WTC11 (cell line): ENCODE results near the gene RASGRP2. TPM values are rescaled to one million over a fixed set of nuclear protein-coding genes. Genes with fewer than 3 reads are reported as not detected.

Experiments used
- ATAC-seq: fragments of 200-7000 bp; cut with Tn5 transposase; 2 replicates; pipeline ENCODE4 v1.10.0; 2021; ENCODE audit warnings: mild to moderate bottlenecking, moderate library complexity
- CTCF ChIA-PET: fragments of 300-600 bp; sonication (Branson Sonifier 250); formaldehyde crosslinking; loops from one replicate; lab custom pipeline; 2021; ENCODE audit warnings: antibody characterized with exemption; lab: Charles Lee
- POLR2A ChIA-PET: fragments of 350-600 bp; sonication (Branson Sonifier 250); formaldehyde crosslinking; loops from one replicate; lab custom pipeline; 2021; ENCODE audit warnings: antibody characterized with exemption; lab: Charles Lee
- DNase-seq: peaks from one replicate; pipeline ENCODE4 v3.0.0; 2021; ENCODE audit warnings: low spot score
- H3K27ac Mint-ChIP-seq: 2 replicates; pipeline ENCODE4 v1.8.0; 2021; ENCODE audit warnings: mixed read lengths
- H3K27me3 Mint-ChIP-seq: 2 replicates; pipeline ENCODE4 v1.8.0; 2021; ENCODE audit warnings: low read depth, mild to moderate bottlenecking, moderate library complexity, mixed read lengths
- H3K36me3 Mint-ChIP-seq: 2 replicates; pipeline ENCODE4 v1.8.0; 2021; ENCODE audit warnings: mixed read lengths
- H3K4me1 Mint-ChIP-seq: 2 replicates; pipeline ENCODE4 v1.8.0; 2022; ENCODE audit warnings: mixed read lengths
- H3K4me3 Mint-ChIP-seq: 2 replicates; pipeline ENCODE4 v1.8.0; 2021; ENCODE audit warnings: mild to moderate bottlenecking, moderate library complexity, mixed read lengths
- H3K9me3 Mint-ChIP-seq: 2 replicates; pipeline ENCODE4 v1.8.0; 2021; ENCODE audit warnings: mixed read lengths
- EMX1 ChIP-seq: fragments of 250-450 bp; sonication (Bioruptor Pico); IDR thresholded peaks from 2 replicates; pipeline ENCODE4 v1.8.0; 2021; ENCODE audit warnings: mild to moderate bottlenecking
- GTF2I ChIP-seq: fragments of 250-450 bp; sonication (Bioruptor Pico); conservative IDR thresholded peaks from 2 replicates; pipeline ENCODE4 v1.4.0; 2021; ENCODE audit warnings: mild to moderate bottlenecking
- HMGA2 ChIP-seq: fragments of 250-450 bp; sonication (Bioruptor Pico); IDR thresholded peaks from 2 replicates; pipeline ENCODE4 v1.4.0; 2021; ENCODE audit warnings: mild to moderate bottlenecking, moderate library complexity
- NFYB ChIP-seq: sonication (generic); formaldehyde crosslinking; conservative IDR thresholded peaks from 2 replicates; pipeline ENCODE4 v1.8.0; 2022; ENCODE audit warnings: low read depth, missing genetic modification reagents
- RORB ChIP-seq: fragments of 250-450 bp; sonication (Bioruptor Pico); IDR thresholded peaks from 2 replicates; pipeline ENCODE4 v1.9.0; 2021; ENCODE audit warnings: mild to moderate bottlenecking
- SMAD3 ChIP-seq: sonication (generic); formaldehyde crosslinking; IDR thresholded peaks from 2 replicates; pipeline ENCODE4 v1.8.0; 2022; ENCODE audit warnings: missing genetic modification reagents, mild to moderate bottlenecking, borderline replicate concordance
- TEAD1 ChIP-seq: sonication (generic); formaldehyde crosslinking; IDR thresholded peaks from 2 replicates; pipeline ENCODE4 v1.8.0; 2022; ENCODE audit warnings: mild to moderate bottlenecking, missing genetic modification reagents
- ZNF232 ChIP-seq: sonication (generic); formaldehyde crosslinking; IDR thresholded peaks from 2 replicates; pipeline ENCODE4 v1.8.0; 2022; ENCODE audit warnings: mild to moderate bottlenecking, missing genetic modification reagents
- ZNF416 ChIP-seq: fragments of 250-450 bp; sonication (Bioruptor Pico); IDR thresholded peaks from 2 replicates; pipeline ENCODE4 v1.9.0; 2021; ENCODE audit warnings: mild to moderate bottlenecking, inconsistent platforms
- total RNA-seq: library from RNA; stranded (reverse); gene quantifications from 3 replicates; pipeline ENCODE4 v1.2.3, GENCODE V29; 2021
- TF ChIP-seq, protein P1 (sequence below): sonication (generic); formaldehyde crosslinking; IDR thresholded peaks from 2 replicates; pipeline ENCODE4 v1.8.1; 2022; ENCODE audit warnings: missing genetic modification reagents, borderline replicate concordance
- TF ChIP-seq, protein P2 (sequence below): fragments of 250-450 bp; sonication (Bioruptor Pico); conservative IDR thresholded peaks from 2 replicates; pipeline ENCODE4 v1.9.0; 2021; ENCODE audit warnings: mild to moderate bottlenecking
- TF ChIP-seq, protein P3 (sequence below): fragments of 250-450 bp; sonication (Bioruptor Pico); IDR thresholded peaks from 2 replicates; pipeline ENCODE4 v1.9.0; 2021; ENCODE audit warnings: mild to moderate bottlenecking
- TF ChIP-seq, protein P4 (sequence below): sonication (generic); formaldehyde crosslinking; IDR thresholded peaks from 2 replicates; pipeline ENCODE4 v1.8.0; 2022; ENCODE audit warnings: mild to moderate bottlenecking, missing genetic modification reagents
- TF ChIP-seq, protein P5 (sequence below): sonication (generic); formaldehyde crosslinking; IDR thresholded peaks from 2 replicates; pipeline ENCODE4 v1.8.1; 2022; ENCODE audit warnings: mild to moderate bottlenecking, moderate library complexity, missing genetic modification reagents
- TF ChIP-seq, protein P6 (sequence below): fragments of 250-450 bp; sonication (Bioruptor Pico); IDR thresholded peaks from 2 replicates; pipeline ENCODE4 v2.1.2; 2022; ENCODE audit warnings: mild to moderate bottlenecking, moderate library complexity
- TF ChIP-seq, protein P7 (sequence below): sonication (generic); formaldehyde crosslinking; IDR thresholded peaks from 2 replicates; pipeline ENCODE4 v1.8.0; 2022; ENCODE audit warnings: mild to moderate bottlenecking, missing genetic modification reagents

RASGRP2 gene
- total RNA-seq, 1 experiment from 2014 or later = 31.9 TPM

DNA sequence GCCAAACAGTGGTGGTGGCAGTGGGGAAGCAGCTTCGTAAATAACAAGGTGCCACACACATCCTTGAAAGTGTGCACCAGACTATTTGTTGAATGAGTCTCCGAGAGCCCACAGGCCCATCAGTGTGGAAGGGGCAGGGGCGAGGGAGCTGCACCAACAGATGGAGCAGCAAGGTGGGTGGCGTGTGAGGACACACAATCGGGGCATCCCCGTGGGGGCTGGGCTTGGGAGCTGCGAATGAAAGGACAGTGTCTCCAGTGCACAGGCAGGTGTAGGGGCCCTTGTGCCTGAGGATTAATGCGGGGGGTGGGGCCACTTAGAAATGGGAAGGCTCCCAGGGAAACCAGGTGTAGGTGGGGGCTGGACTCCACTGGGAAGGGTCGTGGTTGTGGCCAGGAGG is 23.8 kb downstream of the RASGRP2 start:
- CTCF ChIA-PET = interaction anchor here (0.8 to 1.3 kb wide), 2 partner anchors 67 to 230 kb away, joined by 3 to 4 read pairs; no protein-coding TSS in a partner anchor
- Mint-ChIP-seq H3K4me1 (peaks cover 42% of the 10 kb centered on the region), H3K36me3 (no peaks in the 10 kb centered on the region), H3K27me3 (peaks cover 75% of the 10 kb centered on the region), H3K27ac (no peak overlapping the region)
- POLR2A ChIA-PET = no interaction called here
- DNase-seq = no peak
- TF ChIP-seq SMAD3 (CRISPR knock-in tag) (no peak), NFYB (CRISPR knock-in tag) (no peak)
- TF ChIP-seq, protein P1, sequence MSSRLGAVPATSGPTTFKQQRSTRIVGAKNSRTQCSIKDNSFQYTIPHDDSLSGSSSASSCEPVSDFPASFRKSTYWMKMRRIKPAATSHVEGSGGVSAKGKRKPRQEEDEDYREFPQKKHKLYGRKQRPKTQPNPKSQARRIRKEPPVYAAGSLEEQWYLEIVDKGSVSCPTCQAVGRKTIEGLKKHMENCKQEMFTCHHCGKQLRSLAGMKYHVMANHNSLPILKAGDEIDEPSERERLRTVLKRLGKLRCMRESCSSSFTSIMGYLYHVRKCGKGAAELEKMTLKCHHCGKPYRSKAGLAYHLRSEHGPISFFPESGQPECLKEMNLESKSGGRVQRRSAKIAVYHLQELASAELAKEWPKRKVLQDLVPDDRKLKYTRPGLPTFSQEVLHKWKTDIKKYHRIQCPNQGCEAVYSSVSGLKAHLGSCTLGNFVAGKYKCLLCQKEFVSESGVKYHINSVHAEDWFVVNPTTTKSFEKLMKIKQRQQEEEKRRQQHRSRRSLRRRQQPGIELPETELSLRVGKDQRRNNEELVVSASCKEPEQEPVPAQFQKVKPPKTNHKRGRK (CRISPR knock-in tag) = no peak
- TF ChIP-seq, protein P2, sequence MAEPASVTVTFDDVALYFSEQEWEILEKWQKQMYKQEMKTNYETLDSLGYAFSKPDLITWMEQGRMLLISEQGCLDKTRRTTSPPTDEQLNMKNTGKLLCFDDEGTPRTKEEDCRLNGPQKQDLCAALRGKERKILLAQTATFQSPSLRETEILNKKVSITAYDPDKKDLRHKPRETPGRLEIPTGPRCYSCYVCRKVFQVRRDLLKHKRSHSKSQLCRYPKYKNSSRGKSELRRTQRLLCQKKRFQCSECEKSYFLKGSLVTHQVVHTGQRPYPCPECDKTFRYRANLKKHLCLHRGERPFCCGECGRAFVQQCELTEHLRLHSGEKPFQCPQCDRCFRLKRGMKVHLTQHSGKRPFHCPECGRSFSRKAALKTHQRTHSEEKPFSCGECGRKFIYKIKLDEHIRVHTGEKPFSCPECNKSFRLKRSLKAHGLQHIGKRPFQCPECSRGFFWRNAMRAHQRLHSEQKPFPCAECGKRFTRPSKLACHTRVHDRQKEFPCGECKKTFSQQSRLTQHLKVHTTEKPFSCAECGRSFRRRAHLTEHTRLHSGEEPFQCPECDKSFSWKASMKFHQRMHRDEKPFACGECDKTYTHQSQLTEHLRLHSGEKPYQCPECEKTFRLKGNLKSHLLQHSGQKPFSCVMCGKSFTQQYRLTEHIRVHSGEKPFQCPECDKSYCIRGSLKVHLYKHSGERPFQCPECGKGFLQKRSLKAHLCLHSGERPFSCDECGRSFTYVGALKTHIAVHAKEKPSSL (CRISPR knock-in tag) = no peak
- TF ChIP-seq, protein P3, sequence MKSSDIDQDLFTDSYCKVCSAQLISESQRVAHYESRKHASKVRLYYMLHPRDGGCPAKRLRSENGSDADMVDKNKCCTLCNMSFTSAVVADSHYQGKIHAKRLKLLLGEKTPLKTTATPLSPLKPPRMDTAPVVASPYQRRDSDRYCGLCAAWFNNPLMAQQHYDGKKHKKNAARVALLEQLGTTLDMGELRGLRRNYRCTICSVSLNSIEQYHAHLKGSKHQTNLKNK (CRISPR knock-in tag) = no peak
- TF ChIP-seq, all 79 proteins: peak for 0
- H3K9me3 Mint-ChIP-seq = no peaks in the 10 kb centered on the region
- no peak overlapping the region for H3K4me3 Mint-ChIP-seq
- ATAC-seq = no peak

DNA sequence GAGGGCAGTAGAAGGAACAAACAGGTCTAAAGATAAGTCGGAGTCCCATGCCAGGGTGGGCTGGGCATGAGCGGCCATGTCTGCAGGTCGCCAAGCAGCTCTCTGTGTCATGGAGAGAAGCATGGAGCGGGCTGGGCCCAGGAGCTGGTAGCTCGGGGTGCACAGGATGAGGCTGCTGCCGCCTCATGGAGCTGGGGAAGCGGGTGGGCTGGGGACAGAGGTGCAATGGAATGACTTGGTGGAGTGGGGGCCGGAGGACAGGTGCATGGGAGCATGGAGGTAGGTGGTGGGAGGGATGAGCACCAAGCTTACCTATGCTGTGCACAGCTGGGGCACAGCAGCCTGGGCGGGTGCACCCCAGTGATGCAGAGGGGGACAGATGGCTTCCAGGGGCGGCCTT is 24.5 kb downstream of the RASGRP2 start:
- no peak for DNase-seq
- no peak overlapping the region for H3K27ac Mint-ChIP-seq
- peaks cover 82% of the 10 kb centered on the region for H3K27me3 Mint-ChIP-seq
- POLR2A ChIA-PET = interaction anchor here (0.6 kb wide), 1 partner anchor 326 kb away, joined by 4 read pairs; no protein-coding TSS in a partner anchor
- no peak overlapping the region for H3K4me3 Mint-ChIP-seq
- H3K36me3 Mint-ChIP-seq = no peaks in the 10 kb centered on the region
- H3K4me1 Mint-ChIP-seq = peaks cover 42% of the 10 kb centered on the region
- TF ChIP-seq, protein P4, sequence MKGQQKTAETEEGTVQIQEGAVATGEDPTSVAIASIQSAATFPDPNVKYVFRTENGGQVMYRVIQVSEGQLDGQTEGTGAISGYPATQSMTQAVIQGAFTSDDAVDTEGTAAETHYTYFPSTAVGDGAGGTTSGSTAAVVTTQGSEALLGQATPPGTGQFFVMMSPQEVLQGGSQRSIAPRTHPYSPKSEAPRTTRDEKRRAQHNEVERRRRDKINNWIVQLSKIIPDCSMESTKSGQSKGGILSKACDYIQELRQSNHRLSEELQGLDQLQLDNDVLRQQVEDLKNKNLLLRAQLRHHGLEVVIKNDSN (CRISPR knock-in tag) = no peak
- no peak for TF ChIP-seq GTF2I (CRISPR knock-in tag)
- TF ChIP-seq, protein P5, sequence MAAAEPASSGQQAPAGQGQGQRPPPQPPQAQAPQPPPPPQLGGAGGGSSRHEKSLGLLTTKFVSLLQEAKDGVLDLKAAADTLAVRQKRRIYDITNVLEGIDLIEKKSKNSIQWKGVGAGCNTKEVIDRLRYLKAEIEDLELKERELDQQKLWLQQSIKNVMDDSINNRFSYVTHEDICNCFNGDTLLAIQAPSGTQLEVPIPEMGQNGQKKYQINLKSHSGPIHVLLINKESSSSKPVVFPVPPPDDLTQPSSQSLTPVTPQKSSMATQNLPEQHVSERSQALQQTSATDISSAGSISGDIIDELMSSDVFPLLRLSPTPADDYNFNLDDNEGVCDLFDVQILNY (CRISPR knock-in tag) = no peak
- no peak for TF ChIP-seq RORB (CRISPR knock-in tag)
- CTCF ChIA-PET = interaction anchor here (1.1 to 1.3 kb wide), 2 partner anchors 31 to 230 kb away, joined by 3 to 6 read pairs; no protein-coding TSS in a partner anchor
- H3K9me3 Mint-ChIP-seq = no peaks in the 10 kb centered on the region
- ATAC-seq = no peak

DNA sequence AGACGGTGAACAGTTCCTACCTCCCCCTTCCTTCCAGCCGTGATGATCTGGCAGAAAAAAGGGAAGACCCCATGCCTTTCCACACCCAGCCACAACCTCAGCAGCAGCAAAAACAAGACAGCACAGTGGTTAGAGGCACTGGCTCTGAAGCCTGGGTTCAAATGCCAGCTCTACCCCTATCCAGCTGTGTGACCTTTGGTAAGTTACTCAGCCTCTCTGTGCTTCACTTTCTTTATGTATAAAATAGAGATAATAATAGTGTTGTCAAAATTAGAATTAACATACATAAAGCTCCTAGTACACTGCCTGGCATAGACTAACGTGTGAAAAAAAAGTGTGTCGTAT is 25.2 kb downstream of the RASGRP2 start:
- H3K27ac Mint-ChIP-seq = no peak overlapping the region
- CTCF ChIA-PET = interaction anchor here (1.1 to 6.0 kb wide), 5 partner anchors 14 to 229 kb away, joined by 3 to 56 read pairs (median 6); partner anchors contain the start of gene RASGRP2
- DNase-seq = no peak
- ATAC-seq = no peak
- H3K27me3 Mint-ChIP-seq = peaks cover 84% of the 10 kb centered on the region
- no peaks in the 10 kb centered on the region for H3K9me3 Mint-ChIP-seq
- POLR2A ChIA-PET = no interaction called here
- H3K36me3 Mint-ChIP-seq = no peaks in the 10 kb centered on the region
- no peak overlapping the region for H3K4me3 Mint-ChIP-seq
- H3K4me1 Mint-ChIP-seq = peaks cover 42% of the 10 kb centered on the region
- TF ChIP-seq EMX1 (CRISPR knock-in tag) (no peak), ZNF232 (CRISPR knock-in tag) (no peak), TEAD1 (CRISPR knock-in tag) (no peak), ZNF416 (CRISPR knock-in tag) (no peak), HMGA2 (CRISPR knock-in tag) (no peak)
- TF ChIP-seq, protein P6, sequence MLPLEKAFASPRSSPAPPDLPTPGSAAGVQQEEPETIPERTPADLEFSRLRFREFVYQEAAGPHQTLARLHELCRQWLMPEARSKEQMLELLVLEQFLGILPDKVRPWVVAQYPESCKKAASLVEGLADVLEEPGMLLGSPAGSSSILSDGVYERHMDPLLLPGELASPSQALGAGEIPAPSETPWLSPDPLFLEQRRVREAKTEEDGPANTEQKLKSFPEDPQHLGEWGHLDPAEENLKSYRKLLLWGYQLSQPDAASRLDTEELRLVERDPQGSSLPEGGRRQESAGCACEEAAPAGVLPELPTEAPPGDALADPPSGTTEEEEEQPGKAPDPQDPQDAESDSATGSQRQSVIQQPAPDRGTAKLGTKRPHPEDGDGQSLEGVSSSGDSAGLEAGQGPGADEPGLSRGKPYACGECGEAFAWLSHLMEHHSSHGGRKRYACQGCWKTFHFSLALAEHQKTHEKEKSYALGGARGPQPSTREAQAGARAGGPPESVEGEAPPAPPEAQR = no peak
- TF ChIP-seq, protein P2 (CRISPR knock-in tag) = no peak
- TF ChIP-seq, protein P7, sequence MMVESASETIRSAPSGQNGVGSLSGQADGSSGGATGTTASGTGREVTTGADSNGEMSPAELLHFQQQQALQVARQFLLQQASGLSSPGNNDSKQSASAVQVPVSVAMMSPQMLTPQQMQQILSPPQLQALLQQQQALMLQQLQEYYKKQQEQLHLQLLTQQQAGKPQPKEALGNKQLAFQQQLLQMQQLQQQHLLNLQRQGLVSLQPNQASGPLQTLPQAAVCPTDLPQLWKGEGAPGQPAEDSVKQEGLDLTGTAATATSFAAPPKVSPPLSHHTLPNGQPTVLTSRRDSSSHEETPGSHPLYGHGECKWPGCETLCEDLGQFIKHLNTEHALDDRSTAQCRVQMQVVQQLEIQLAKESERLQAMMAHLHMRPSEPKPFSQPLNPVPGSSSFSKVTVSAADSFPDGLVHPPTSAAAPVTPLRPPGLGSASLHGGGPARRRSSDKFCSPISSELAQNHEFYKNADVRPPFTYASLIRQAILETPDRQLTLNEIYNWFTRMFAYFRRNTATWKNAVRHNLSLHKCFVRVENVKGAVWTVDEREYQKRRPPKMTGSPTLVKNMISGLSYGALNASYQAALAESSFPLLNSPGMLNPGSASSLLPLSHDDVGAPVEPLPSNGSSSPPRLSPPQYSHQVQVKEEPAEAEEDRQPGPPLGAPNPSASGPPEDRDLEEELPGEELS (CRISPR knock-in tag) = no peak
- TF ChIP-seq, all 79 proteins: peak for 0
